K562 (cell line): ENCODE data around the gene CTSO.

ENCODE experiments used
- NFRKB ChIP-seq: fragments of 450-650 bp; IDR thresholded peaks from 2 replicates; pipeline ENCODE4 v1.6.1; 2016; ENCODE audit warnings: low read depth
- TAF1 ChIP-seq: IDR thresholded peaks from 2 replicates; pipeline ENCODE4 v1.6.1; 2011; ENCODE audit warnings: mild to moderate bottlenecking, low read length, moderate library complexity; ENCODE audit not compliant: insufficient read depth, control insufficient read depth, severe bottlenecking; ENCODE audit errors: extremely low read depth

GRCh38 chr4:155966171-155966570 is 12.5 kb upstream of the CTSO start:
- TF ChIP-seq TAF1 = no peak
- TF ChIP-seq NFRKB = no peak
